GM19238 (cell line): ENCODE data around the gene PPP6R1.

Experiments used
- DNase-seq: peaks from one replicate; pipeline ENCODE4 v3.0.0; 2011; ENCODE audit warnings: low spot score; ENCODE audit not compliant: insufficient read length

PPP6R1 gene

GRCh38 chr19:55181740-55182139 is 77.1 kb downstream of the PPP6R1 start:
- no peak for DNase-seq
